ENCODE results near the gene RLN2.
"Not testable (repeated sequence)": the region's sequence is repeated elsewhere in the genome, so short reads cannot be mapped to it uniquely, and the experiment has no call there.

RLN2 gene

DNA sequence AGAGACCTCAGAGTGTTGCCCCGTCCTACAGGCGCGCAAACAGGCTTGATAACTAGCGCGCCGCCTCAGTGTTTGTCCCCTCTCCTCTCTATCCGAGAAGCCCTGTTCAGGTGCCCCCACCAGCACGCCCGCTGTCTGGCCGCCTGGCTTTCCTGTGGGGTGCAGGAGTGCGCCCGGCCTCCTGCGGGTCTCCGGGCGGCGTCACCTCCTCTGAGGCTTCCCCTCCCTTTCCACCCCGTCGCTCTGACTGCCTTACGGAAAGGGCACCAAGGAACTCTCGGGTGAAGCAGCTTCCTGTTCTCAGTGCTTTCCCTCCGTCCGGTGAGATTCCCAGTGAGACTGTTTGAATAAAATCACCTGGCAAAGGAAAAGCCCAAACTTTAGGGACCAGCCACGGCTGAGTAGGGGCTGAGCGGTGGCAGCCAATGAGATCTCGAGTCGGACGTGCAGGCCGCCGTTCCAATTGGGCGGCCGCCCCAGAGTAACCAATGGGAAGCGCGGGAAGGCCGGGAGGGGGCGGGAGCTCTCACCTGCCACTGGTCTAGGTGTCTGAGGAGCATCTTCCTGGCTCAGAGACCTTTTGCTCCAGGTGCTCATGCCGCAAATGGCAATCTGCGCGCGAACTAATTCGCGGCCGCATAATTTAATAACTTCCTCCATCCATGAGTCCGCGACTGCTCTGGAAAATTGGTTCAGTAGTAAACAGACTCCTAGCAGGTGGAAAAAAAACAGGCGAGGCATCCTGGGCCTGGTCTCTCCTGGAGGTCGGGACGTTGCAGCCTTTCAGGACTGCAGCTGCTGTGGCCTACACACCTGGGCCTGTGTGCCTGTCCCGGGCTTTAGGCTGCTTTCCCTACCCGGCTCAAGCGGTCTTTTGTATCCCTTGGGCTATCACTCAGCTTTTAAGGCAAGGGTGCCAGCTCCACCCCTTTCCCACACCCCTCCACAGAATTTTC is at the start of gene RLN2:
Gene RLN2 (minus strand): TSS at position 877 of the 956 bp plus-strand sequence. CDS start 136 bp downstream, at position 741.
- DNase-seq, result not testable (repeated sequence)

DNA sequence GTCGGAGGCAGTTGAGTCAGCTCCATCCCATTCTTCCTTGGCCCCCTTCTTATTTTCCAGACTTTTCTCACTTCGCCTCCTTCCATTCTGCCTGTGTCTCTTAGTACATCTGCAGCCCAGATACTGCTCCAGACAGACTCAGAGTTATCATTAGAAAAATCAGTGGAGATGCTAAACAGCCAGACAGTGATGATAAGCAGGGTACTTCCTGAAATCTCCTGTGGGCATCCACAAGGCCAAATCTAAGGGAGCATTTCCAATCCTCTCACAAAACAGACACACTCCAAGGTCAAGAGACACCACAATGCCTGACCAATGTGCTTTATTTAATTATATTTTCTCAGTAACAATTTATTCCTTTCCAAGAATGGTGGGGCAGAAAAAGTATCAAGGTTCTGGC is 49.7 kb upstream of the RLN2 start:
- no peak for DNase-seq

DNA sequence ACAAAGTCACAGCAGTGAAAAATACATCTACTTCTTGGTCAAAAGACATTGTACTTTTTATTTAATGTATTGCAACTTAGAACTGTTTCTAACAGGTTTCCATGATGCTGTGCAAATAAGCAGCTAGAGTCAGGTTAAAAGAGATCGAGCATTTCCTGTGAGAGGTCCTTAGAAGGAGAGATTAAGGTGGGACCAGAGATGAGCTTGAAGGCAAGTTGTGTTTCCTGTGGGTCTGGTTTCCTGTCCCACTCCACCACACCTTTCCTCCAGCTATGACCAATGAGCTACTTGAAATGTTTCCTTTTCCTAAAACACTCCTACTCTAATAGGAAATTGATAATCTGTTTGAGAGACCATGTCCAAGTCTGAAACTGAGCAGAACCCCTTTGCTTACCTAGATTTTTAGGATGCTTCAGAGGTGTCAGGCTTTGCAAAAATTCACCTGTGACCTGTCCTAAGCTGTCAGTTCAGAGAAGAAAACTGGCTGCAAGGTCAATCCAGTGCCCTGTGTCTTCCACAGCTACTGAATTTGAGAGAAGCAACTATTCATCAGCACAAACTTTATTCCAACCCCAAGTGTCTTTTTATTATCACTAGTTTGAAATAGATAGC is 48.2 kb upstream of the RLN2 start:
- DNase-seq, result no peak

DNA sequence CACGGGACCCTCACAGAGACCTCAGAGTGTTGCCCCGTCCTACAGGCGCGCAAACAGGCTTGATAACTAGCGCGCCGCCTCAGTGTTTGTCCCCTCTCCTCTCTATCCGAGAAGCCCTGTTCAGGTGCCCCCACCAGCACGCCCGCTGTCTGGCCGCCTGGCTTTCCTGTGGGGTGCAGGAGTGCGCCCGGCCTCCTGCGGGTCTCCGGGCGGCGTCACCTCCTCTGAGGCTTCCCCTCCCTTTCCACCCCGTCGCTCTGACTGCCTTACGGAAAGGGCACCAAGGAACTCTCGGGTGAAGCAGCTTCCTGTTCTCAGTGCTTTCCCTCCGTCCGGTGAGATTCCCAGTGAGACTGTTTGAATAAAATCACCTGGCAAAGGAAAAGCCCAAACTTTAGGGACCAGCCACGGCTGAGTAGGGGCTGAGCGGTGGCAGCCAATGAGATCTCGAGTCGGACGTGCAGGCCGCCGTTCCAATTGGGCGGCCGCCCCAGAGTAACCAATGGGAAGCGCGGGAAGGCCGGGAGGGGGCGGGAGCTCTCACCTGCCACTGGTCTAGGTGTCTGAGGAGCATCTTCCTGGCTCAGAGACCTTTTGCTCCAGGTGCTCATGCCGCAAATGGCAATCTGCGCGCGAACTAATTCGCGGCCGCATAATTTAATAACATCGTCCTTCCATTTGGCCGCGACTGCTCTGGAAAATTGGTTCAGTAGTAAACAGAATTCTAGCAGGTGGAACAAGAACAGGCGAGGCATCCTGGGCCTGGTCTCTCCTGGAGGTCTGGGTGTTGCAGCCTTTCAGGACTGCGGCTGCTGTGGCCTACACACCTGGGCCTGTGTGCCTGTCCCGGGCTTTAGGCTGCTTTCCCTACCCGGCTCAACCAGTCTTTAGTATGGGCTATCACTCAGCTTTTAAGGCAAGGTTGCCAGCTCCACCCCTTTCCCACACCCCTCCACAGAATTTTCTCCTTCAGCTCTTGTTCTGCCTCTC is 34.8 kb upstream of the RLN2 start, which contains the start of gene RLN1:
Gene RLN1 (minus strand): TSS at position 885 of the 990 bp plus-strand sequence. CDS start 130 bp downstream, at position 755.
- not testable (repeated sequence) for DNase-seq

GRCh38 chr9:5336688-5337087 is 32.2 kb upstream of the RLN2 start:
- no peak for DNase-seq

DNA sequence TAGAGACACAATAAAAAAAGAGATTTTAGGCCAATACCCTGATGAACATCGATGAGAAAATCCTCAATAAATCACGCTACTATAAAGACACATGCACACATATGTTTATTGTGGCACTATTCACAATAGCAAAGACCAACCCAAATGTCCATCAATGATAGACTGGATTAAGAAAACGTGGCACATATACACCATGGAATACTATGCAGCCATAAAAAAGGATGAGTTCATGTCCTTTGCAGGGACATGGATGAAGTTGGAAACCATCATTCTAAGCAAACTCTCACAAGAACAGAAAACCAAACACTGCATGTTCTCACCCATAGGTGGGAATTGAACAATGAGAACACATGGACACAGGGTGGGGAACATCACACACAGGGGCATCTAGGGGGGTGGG is 26.8 kb upstream of the RLN2 start:
- not testable (repeated sequence) for DNase-seq

- DNase-seq, result no peak
These were observed 22.5 kb upstream of the RLN2 start for GRCh38 chr9:5326893-5327548.

DNA sequence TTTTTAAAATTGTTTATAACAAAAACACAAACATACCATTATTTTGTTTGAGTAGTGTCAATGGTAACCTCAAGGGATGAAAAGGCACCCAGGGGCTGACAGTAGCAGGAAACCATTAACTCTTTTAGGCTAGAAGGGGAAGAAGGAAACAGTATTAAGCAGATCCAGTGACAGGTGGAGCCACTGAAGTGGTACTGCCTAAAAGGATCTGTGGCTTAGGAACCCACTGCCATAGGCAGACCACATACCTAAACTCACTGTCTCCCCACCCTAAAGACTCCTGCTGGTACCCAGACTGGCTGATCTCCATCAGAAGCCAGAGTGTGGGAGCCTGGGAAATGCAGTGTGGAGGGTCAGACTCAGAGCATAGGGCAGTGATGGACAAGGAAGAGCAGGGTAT is 21.7 kb upstream of the RLN2 start:
- DNase-seq, result no peak

DNA sequence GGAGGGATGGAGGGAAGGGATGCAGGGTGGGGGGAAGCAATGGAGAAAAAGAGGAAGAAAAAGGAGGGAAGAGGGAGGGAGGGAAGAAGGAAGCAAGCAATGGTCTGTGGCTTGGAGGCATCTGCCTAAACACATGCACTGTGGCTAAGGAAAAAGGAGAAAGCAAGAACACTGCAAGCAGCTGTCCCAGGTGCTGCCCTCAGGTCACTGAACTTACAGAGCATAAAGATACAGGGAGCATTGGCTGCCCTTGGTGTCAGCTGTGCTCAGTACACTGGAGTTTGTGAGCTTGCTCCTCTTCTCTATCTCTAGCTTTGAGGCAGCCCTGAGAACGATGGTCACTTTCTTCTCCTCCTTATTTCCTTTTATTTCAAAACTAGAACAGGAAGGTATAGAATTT is 17.1 kb upstream of the RLN2 start:
- not testable (repeated sequence) for DNase-seq

GRCh38 chr9:5321058-5321457 is 16.5 kb upstream of the RLN2 start:
- DNase-seq, result no peak

DNA sequence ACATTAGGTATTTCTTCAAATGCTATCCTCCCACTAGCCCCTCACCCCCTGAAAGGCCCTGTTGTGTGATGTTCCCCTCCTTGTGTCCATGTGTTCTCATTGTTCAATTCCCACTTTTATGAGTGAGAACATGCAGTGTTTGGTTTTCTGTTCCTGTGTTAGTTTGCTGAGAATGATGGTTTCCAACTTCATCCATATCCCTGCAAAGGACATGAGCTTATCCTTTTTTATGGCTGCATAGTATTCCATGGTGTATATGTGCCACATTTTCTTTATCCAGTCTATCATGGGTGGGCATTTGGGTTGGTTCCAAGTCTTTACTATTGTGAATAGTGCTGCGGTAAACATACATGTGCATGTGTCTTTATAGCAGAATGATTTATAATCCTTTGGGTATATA is 11.9 kb upstream of the RLN2 start:
- DNase-seq, result not testable (repeated sequence)

DNA sequence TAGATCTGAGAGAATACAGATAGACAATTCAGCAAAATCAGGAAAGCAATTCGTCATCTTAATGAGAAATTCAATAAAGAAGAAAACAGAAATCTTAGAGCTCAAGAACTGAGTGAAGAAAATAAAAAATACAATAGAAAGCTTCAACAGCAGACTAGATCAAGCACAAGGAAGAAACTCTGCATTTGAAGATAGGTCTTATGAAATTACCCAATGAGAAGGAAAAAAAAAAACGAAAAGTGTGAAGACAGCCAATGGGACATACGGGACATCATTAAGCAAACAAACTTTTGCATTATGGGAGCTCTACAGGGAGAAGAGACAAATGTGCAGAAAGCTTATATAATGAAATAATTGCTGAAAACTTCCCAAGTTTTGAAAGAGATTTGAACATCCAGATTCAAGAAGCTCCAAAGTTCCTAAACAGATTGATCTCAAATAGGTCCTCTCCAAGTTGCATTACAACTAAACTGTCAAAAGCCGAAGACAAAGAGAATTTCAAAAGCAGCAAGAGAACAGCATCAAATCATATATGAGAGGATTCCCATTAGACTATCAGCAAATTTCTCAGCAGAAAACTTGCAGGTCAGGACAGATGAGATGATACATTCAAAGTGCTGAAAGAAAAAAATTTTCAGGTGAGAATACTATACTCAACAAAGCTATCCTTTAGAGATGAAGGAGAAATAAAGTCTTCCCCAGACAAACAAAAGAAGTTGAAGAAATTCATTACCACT is 10.8 kb upstream of the RLN2 start:
- DNase-seq, result no peak

- DNase-seq, result no peak
These were observed 6.3 kb upstream of the RLN2 start for GRCh38 chr9:5310851-5311250.

DNA sequence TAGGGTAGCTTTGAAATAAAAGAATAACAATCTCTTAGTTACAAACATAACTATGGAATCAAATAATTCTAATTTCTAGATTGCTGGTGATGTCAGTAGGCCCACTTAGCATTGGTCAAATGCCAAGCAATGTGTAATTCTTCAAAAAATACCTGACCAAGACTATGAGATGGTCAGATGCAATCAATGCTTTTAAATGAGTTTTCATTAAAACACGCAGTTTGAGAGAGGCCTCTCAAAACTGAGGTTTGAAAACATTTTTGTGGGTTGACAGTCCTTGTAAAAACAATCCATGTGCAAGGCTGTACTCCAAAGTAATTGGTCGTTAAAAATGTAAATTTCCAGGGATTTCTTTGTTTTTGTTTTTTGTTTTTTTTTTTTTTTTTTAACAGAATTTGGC is 1.2 kb upstream of the RLN2 start:
- DNase-seq, result no peak

DNA sequence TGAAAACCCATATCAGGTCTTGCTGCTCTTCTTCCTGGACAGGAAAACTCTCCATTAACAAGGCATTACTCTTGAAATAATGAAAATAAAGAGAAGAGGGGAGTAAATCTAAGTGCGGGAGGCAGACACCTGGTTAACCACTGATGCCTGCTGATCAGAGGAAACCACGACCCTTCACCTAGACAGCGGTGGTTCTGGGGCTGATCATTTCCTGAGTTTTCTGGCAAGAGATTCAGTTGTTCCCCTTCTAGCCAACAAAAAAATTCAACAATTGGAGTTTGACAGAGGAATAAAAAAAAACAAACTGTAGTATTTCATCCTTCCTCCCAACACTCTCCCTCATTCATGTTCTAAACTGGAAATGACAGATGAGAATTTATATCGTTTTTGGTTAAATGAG is 3.0 kb downstream of the RLN2 start:
- DNase-seq, result no peak

DNA sequence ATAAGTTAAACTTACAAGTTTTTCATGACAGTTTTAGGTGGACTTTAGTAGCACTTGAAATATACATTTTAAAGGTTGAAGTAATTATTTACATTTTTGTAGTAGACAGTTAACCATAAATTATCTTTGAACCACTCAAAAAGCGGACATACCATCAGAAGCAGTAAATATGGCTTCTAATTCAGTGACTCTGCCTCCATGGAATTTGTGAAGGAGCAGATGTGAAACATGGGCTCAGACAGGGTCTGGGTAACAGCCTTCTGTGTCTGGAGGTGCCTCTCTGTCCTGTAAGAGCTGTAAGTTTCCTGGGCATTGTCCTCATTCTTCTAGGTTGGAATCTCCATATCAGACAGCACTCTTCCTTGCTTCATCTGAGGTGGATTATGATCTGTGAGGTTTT is 12.4 kb downstream of the RLN2 start:
- no peak for DNase-seq

- no peak for DNase-seq
These were observed 15.9 kb downstream of the RLN2 start for GRCh38 chr9:5288591-5288990.

GRCh38 chr9:5286262-5286661 is 18.3 kb downstream of the RLN2 start:
- no peak for DNase-seq

DNA sequence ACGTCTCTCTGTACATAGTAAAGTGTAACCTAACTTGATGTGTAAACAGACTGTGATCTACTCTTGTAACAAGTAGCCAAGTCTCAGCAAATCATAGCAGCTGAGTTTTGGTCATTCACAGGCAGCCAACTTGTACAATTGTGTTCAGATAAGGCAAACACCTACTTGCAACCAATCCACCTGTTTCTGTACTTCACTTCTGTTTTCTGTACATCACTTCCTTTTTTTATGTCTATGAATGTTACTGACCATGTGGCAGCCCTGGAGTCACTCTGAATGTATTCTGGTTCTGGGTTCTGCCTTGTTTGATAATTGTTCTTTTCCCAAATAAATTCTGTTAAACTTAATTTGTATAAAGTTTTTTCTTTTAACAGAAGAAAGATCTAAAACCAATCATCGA is 26.0 kb downstream of the RLN2 start:
- DNase-seq, result no peak

DNA sequence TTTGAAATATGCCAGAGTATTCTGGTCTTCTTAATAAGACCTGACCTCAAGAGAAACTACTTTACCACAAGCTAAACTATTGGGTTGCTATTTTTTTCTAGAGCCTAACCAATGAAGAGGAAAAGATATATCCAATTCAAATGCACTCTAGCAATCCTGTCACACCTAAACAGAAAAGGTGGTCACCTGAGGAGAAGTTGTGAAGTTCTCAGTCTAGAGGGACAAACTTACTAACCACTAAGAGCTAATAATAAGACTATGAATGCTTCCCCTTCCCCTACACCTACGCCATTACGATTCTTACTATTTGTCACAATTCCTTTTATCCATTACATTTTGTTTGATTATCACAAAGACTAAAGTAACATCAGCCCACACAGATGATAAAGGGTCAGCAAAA is 29.7 kb downstream of the RLN2 start:
- DNase-seq, result no peak

- no peak for DNase-seq
These were observed 35.2 kb downstream of the RLN2 start for GRCh38 chr9:5269249-5269715.

Data from right hindlimb (tissue), 1 donor.